Thymus (tissue), 11 donors: ENCODE measurements around the gene EPS8. TPM values are rescaled to one million over a fixed set of nuclear protein-coding genes. Genes with fewer than 3 reads are reported as not detected.
"Not testable (repeated sequence)": the region's sequence is repeated elsewhere in the genome, so short reads cannot be mapped to it uniquely, and the experiment has no call there.

Source experiments
- DNase-seq, 9 donors: peaks; one replicate each; pipeline ENCODE4 v3.0.0-alpha.2; 2013; ENCODE audit warnings: low spot score in 9 of 9, low read depth in 6 of 9, missing footprints in 1 of 9
- H3K27ac ChIP-seq, 2 donors: one replicate each; pipeline ENCODE4 v1.5.1; 2013; ENCODE audit warnings: control low read depth in 1 of 2, low read depth in 1 of 2, low read length in 1 of 2, mild to moderate bottlenecking in 1 of 2, moderate library complexity in 1 of 2
- H3K27me3 ChIP-seq, 2 donors: one replicate each; pipeline ENCODE4 v1.5.1; 2013; ENCODE audit warnings: low read length in 1 of 2; ENCODE audit not compliant: control insufficient read depth in 2 of 2, insufficient read depth in 1 of 2
- H3K36me3 ChIP-seq, 2 donors: one replicate each; pipeline ENCODE4 v1.5.1; 2013; ENCODE audit warnings: low read length in 1 of 2, mild to moderate bottlenecking in 1 of 2, moderate library complexity in 1 of 2; ENCODE audit not compliant: control insufficient read depth in 2 of 2, insufficient read depth in 2 of 2
- H3K4me1 ChIP-seq, 2 donors: one replicate each; pipeline ENCODE4 v1.5.1; 2013; ENCODE audit warnings: low read length in 2 of 2; ENCODE audit not compliant: control insufficient read depth in 2 of 2, insufficient read depth in 2 of 2
- H3K4me3 ChIP-seq, 2 donors: one replicate each; pipeline ENCODE4 v1.5.1; 2013; ENCODE audit warnings: low read length in 2 of 2, control low read depth in 1 of 2, mild to moderate bottlenecking in 1 of 2
- H3K9me3 ChIP-seq, 2 donors: one replicate each; pipeline ENCODE4 v1.5.1; 2013; ENCODE audit warnings: low read length in 1 of 2, mild to moderate bottlenecking in 1 of 2; ENCODE audit not compliant: control insufficient read depth in 2 of 2, insufficient read depth in 1 of 2
- WGBS: extraction: QIAGEN DNeasy Blood & Tissue Kit; methylation state at CpG from one replicate; pipeline ENCODE4 v1.1.7; 2013; 5-methylcytosine and 5-hydroxymethylcytosine counted together
- polyA plus RNA-seq: library from polyadenylated mRNA; stranded (reverse); fragments of 200-250 nt; gene quantifications from one replicate; pipeline ENCODE4 v1.2.3, GENCODE V29; 2013
- total RNA-seq: library from RNA; stranded (reverse); fragments of 120-200 nt; gene quantifications from one replicate; pipeline ENCODE4 v1.2.4, GENCODE V29; 2013
- donor health status: healthy.

EPS8 gene
- total and polyA plus RNA-seq, 2 donors = 3.7 to 9.2 TPM

DNA sequence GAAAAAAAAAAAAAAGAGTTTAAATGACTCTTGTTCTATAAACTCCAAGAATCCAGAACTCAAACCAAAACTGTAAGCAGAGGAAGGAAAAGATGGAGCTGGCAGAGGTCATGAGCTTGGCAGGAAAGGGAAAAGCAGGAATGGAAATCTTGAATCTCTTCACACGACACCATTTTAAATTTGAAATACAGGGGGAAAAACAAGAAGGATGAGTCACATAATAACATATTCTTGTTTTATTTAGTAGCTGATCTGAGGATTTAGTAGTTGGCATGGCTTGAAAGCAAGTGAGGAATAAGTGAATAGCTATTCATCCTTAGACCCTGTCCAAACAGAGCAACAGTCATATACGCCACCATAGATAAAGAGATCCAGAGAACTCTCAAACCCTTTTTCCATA is 35.0 kb downstream of the EPS8 start:
- Histone ChIP-seq H3K9me3 (no peaks in the 10 kb centered on the region), H3K4me3 (no peak overlapping the region), H3K27me3 (no peaks in the 10 kb centered on the region), H3K27ac (no peak overlapping the region), H3K36me3 (no peaks in the 10 kb centered on the region), H3K4me1 (no peaks in the 10 kb centered on the region)
- DNase-seq = no peak
- 98% methylated on average over 2 of the region's 2 CpGs for WGBS

DNA sequence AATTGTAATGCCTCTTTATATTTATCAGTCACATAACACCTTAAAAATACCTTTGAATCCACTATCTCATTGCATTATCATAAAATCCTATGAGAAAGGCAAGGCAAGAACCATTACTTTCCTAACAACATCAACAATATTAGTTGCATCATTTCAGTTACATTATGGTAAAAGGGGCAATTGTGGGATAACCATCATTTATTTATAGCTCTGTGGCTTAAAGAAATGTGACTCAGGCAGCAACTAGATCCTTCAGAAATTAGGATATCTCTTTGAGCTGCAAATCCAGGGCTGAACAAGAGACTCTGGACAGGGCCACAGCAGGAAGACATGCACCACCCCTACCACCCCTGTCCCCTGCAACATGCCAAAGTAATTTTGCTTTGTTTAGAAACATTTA is 36.4 kb downstream of the EPS8 start:
- H3K27ac ChIP-seq = no peak overlapping the region
- H3K9me3 ChIP-seq = no peaks in the 10 kb centered on the region
- no peaks in the 10 kb centered on the region for H3K4me1 ChIP-seq
- H3K36me3 ChIP-seq = no peaks in the 10 kb centered on the region
- no peaks in the 10 kb centered on the region for H3K27me3 ChIP-seq
- no peak overlapping the region for H3K4me3 ChIP-seq
- no peak for DNase-seq

DNA sequence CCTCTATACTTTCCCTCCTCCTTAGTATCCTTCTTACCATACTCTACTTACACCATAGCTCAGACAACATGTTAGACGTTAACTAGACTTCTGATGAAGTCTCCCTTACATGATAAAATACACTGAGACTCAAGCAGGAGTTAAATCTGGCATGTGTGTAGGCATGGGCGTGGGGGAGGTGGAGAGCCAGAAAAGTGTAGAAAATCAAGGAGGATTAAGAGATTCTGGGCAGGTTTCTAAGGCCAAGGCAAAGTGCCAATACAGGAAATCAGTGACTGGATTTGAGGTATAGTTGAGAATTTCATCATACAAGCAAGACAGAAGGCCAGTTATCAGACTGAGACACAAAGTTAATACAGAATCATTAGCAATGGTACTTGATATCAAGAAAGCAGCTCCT is 37.4 kb downstream of the EPS8 start:
- Histone ChIP-seq H3K4me3 (no peak overlapping the region), H3K27ac (no peak overlapping the region), H3K36me3 (no peaks in the 10 kb centered on the region), H3K9me3 (no peaks in the 10 kb centered on the region), H3K27me3 (no peaks in the 10 kb centered on the region), H3K4me1 (no peaks in the 10 kb centered on the region)
- WGBS = 89% methylated on average over 2 of the region's 2 CpGs
- no peak for DNase-seq

DNA sequence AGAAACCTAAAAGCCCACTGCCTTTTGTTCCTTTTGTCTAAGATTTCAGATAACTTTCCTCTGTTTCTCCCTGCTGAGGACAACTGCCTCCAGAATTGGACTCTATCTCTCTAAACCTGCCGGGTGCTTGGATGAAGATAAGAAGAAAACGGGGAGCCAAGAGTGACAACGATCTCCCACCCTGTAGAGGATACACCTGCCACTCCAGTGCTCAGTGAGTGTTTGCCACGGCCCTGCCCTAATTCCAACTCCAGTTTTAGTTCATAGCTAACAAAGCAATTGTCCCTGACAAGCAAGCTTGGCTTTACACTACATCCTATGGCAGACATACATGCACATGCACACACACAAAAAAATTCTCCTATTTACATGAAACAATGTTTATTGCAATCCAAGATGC is 39.3 kb downstream of the EPS8 start:
- Histone ChIP-seq H3K9me3 (no peaks in the 10 kb centered on the region), H3K4me3 (no peak overlapping the region), H3K4me1 (no peaks in the 10 kb centered on the region), H3K27me3 (no peaks in the 10 kb centered on the region), H3K36me3 (no peaks in the 10 kb centered on the region), H3K27ac (no peak overlapping the region)
- 87% methylated on average over 4 of the region's 4 CpGs for WGBS
- DNase-seq = no peak

DNA sequence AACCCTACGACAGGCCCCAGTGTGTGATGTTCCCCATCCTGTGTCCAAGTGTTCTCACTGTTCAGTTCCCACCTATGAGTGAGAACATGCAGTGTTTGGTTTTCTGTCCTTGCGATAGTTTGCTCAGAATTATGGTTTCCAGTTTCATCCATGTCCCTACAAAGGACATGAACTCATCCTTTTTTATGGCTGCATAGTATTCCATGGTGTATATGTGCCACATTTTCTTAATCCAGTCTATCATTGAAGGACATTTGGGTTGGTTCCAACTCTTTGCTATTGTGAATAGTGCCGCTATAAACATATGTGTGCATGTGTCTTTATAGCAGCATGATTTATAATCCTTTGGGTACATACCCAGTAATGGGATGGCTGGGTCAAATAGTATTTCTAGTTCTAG is 47.3 kb downstream of the EPS8 start:
- not testable (repeated sequence) for H3K9me3 ChIP-seq, H3K27ac ChIP-seq, DNase-seq, H3K36me3 ChIP-seq, H3K27me3 ChIP-seq, H3K4me1 ChIP-seq, H3K4me3 ChIP-seq
- 98% methylated on average over 3 of the region's 3 CpGs for WGBS

DNA sequence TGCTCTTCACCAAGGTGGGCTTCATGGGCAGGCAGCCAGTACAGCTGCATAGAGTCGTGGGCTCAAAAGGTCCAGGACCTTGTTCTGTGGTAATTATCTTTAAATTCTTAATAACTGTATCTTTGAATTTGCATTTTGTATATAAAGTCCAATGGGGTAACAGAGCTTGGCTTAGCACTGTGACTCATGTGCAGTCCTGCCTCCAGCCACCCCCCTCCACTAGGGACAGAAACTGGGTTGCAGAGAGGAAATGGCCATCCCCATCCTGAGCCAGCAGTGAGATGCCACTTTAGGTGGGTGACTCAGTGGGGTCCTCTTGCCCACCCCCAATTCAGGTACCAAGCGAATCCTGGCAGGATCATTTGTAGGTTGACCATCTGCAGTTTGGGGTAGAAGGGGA is 48.1 kb downstream of the EPS8 start:
- Histone ChIP-seq H3K4me3 (no peak overlapping the region), H3K27me3 (no peaks in the 10 kb centered on the region), H3K27ac (no peak overlapping the region), H3K36me3 (no peaks in the 10 kb centered on the region), H3K9me3 (no peaks in the 10 kb centered on the region), H3K4me1 (no peaks in the 10 kb centered on the region)
- WGBS = 91% methylated on average over 2 of the region's 2 CpGs
- DNase-seq = no peak

DNA sequence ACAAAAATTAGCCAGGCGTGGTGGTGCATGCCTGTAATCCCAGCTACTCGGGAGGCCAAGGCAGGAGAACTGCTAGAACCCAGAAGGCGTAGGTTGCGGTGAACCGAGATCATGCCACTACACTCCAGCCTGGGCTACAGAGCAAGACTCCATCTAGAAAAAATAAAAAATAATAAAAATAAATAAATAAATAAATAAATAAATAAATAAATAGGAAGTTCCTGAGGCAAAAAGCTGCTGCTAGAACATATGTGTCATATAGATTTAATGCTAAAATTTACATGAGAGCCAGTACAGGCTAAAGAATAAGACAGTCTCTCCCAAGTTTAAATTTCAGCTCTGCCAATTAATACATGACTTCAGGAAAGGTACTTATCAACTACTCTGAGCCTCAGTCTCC is 48.8 kb downstream of the EPS8 start:
- H3K36me3 ChIP-seq, H3K27me3 ChIP-seq, H3K27ac ChIP-seq, DNase-seq, H3K4me3 ChIP-seq, H3K9me3 ChIP-seq, H3K4me1 ChIP-seq: not testable (repeated sequence)
- 98% methylated on average over 5 of the region's 5 CpGs for WGBS

DNA sequence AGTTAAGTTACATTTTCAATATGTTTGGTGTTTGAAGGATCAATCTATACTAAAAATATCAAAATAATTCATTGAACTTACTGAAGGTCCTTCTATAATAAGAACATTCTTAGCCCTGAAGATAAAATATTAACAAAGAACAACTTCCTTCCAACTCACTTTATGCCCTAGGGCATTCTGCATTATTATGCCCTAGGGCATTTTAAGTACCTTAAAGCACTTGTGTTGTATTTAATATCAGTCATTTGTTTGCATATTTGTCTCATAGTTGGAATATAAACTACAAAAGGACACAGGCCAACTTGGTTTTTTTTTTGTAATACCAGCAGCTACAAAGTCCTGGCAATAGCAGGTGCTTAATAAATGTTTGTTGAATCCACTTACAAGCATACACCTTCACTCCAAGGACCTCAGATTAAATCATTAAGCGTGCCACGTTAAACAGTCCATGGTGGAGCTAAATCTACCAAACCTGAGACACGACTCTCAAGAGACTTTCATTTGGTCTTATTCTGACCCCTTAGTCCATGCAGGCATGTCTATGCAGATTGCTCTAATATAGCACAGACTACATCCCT is 50.7 kb downstream of the EPS8 start:
- H3K27ac ChIP-seq = no peak overlapping the region
- no peak for DNase-seq
- WGBS = 95% methylated on average over 3 of the region's 3 CpGs

DNA sequence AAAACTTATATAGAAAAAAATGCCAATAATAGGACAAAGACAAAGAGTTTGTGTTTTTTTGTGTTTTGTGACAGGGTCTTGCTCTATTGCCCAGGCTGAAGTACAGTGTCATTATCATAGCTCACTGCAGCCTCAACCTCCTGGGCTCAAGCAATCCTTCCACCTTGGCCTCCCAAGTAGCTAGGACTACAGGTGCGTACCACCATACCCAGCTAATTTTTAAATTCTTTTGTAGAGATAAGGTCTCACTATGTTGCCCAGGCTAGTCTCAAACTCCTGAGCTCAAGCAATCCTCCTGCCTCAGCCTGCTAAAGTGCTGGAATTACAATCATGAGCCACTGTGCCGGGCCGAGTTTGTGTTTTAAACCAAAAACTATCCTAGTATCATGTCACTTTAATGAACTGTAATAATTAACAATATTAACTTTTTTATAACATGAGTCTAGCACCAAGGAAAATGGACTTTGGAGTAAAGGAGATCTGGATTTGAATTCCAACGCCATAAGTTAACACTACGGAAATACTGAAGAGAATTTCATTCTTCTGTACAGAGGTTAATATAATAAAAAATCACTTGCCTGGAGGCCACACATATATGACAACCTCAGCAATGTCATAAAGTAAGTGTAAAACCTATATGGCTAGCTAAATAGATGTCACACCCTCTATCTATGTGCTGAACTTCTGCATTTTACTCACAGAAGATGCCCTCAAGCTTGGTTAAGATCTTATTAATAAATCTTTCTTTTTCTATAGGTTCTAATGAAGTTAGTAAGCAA is 53.2 kb downstream of the EPS8 start:
- Histone ChIP-seq H3K9me3 (no peaks in the 10 kb centered on the region), H3K27me3 (no peaks in the 10 kb centered on the region), H3K36me3 (no peaks in the 10 kb centered on the region), H3K4me1 (no peaks in the 10 kb centered on the region), H3K27ac (no peak overlapping the region), H3K4me3 (no peak overlapping the region)
- 99% methylated on average over 5 of the region's 5 CpGs for WGBS
- no peak for DNase-seq

More for the DNA sequence above, 50.7 kb downstream of the EPS8 start:
- Histone ChIP-seq H3K9me3 (no peaks in the 10 kb centered on the region), H3K36me3 (no peaks in the 10 kb centered on the region), H3K4me3 (no peak overlapping the region), H3K4me1 (no peaks in the 10 kb centered on the region), H3K27me3 (no peaks in the 10 kb centered on the region)
